ENCODE data around the gene P2RX7.

P2RX7 gene

GRCh38 chr12:121237415-121237814, 104.7 kb downstream of the P2RX7 start:
- TF ChIP-seq EP300 (IDR thresholded peaks at IDR 0.05; ENCODE audit: borderline replicate concordance) (no peak), MAX (IDR thresholded peaks at IDR 0.05) (no peak), USF1 (IDR thresholded peaks at IDR 0.05) (no peak)
